B cell (primary cell): Measurements from ENCODE around the gene RPL39. TPM values are rescaled to one million over a fixed set of nuclear protein-coding genes. Genes with fewer than 3 reads are reported as not detected.

Experiments used
- ATAC-seq: fragments of 200-7000 bp; cut with Tn5 transposase; one replicate; pipeline ENCODE4 v1.10.0; 2021; ENCODE audit warnings: low read depth, mild to moderate bottlenecking, moderate number of reproducible peaks, moderate library complexity
- CTCF ChIA-PET: fragments of 350-600 bp; sonication (Branson Sonifier 250); formaldehyde crosslinking; loops from one replicate; lab custom pipeline; 2021; ENCODE audit warnings: antibody characterized with exemption, inconsistent platforms; lab: Charles Lee
- POLR2A ChIA-PET: fragments of 350-600 bp; sonication (Branson Sonifier 250); formaldehyde crosslinking; loops from one replicate; lab custom pipeline; 2021; ENCODE audit warnings: antibody characterized with exemption; lab: Charles Lee
- DNase-seq: peaks from one replicate; pipeline ENCODE4 v3.0.0; 2013
- H2AFZ ChIP-seq: 2 replicates; pipeline ENCODE4 v1.6.1; 2012; ENCODE audit warnings: mild to moderate bottlenecking, low read depth, low read length; ENCODE audit not compliant: insufficient read depth, poor library complexity, severe bottlenecking
- H3K27ac ChIP-seq, 2 donors: 1 replicate in 1 of 2; 2 replicates in 1 of 2; pipeline ENCODE4 v1.5.1; 2012 to 2013; ENCODE audit warnings: low read length in 2 of 2, mild to moderate bottlenecking in 2 of 2, moderate library complexity in 1 of 2
- H3K27me3 ChIP-seq, 4 experiments: fragments of 200-600 bp in 1 of 4; sonication (generic) in 1 of 4; replicated peaks in 1 of 4; 1 replicate in 2 of 4; 2 replicates in 2 of 4; pipeline versions ENCODE4 v1.6.1 to v1.7.0; 2013 to 2016; ENCODE audit warnings: low read length in 3 of 4, mild to moderate bottlenecking in 2 of 4, mixed read lengths in 1 of 4, moderate library complexity in 1 of 4; ENCODE audit not compliant: insufficient read depth in 4 of 4, control insufficient read depth in 3 of 4; ENCODE audit errors: control extremely low read depth in 1 of 4
- H3K36me3 ChIP-seq, 2 experiments: replicated peaks in 1 of 2; 1 replicate in 1 of 2; 2 replicates in 1 of 2; pipeline versions ENCODE4 v1.6.1 to v1.7.1; 2013; ENCODE audit warnings: low read length in 1 of 2; ENCODE audit not compliant: insufficient read depth in 2 of 2, control insufficient read depth in 1 of 2; ENCODE audit errors: control extremely low read depth in 1 of 2, extremely low read depth in 1 of 2
- H3K4me1 ChIP-seq, 2 donors: fragments of 200-600 bp in 1 of 2; sonication (generic) in 1 of 2; 1 replicate in 1 of 2; 2 replicates in 1 of 2; pipeline versions ENCODE4 v1.5.1 to v1.6.1; 2013 to 2017; ENCODE audit warnings: low read length in 2 of 2; ENCODE audit not compliant: control insufficient read depth in 2 of 2, insufficient read depth in 2 of 2
- H3K4me2 ChIP-seq: replicated peaks from 2 replicates; pipeline ENCODE3; 2012; ENCODE audit warnings: mild to moderate bottlenecking, low read depth, low read length; ENCODE audit not compliant: poor library complexity, severe bottlenecking
- H3K4me3 ChIP-seq, 5 experiments: fragments of 200-600 bp in 1 of 5; sonication (generic) in 1 of 5; 1 replicate in 3 of 5; 2 replicates in 2 of 5; pipeline versions ENCODE4 v1.5.1 to v1.7.0; 2011 to 2016; ENCODE audit warnings: low read length in 4 of 5, mild to moderate bottlenecking in 4 of 5, low read depth in 2 of 5, control low read depth in 1 of 5, moderate library complexity in 1 of 5; ENCODE audit not compliant: insufficient read depth in 1 of 5; ENCODE audit errors: control extremely low read depth in 1 of 5, extremely low read depth in 1 of 5
- H3K79me2 ChIP-seq: fragments of 200-600 bp; sonication (generic); one replicate; pipeline ENCODE4 v1.6.0; 2016; ENCODE audit warnings: low read length; ENCODE audit not compliant: control insufficient read depth, insufficient read depth
- H3K9ac ChIP-seq: fragments of 200-600 bp; sonication (generic); 2 replicates; pipeline ENCODE4 v1.6.1; 2017; ENCODE audit warnings: mild to moderate bottlenecking, low read length, moderate library complexity
- H3K9me3 ChIP-seq, 3 donors: one replicate each; pipeline versions ENCODE4 v1.6.1 to v1.7.1; 2013; ENCODE audit warnings: low read length in 2 of 3; ENCODE audit not compliant: control insufficient read depth in 2 of 3, insufficient read depth in 1 of 3; ENCODE audit errors: control extremely low read depth in 1 of 3
- H4K20me1 ChIP-seq: 2 replicates; pipeline ENCODE4 v1.6.0; 2012; ENCODE audit warnings: mild to moderate bottlenecking, low read length; ENCODE audit not compliant: insufficient read depth, control insufficient read depth, poor library complexity, severe bottlenecking
- H3K27ac Mint-ChIP-seq: one replicate; pipeline ENCODE4 v1.8.0; 2021; ENCODE audit warnings: mixed read lengths
- H3K27me3 Mint-ChIP-seq: one replicate; pipeline ENCODE4 v1.8.0; 2021; ENCODE audit warnings: mixed read lengths
- H3K4me1 Mint-ChIP-seq: one replicate; pipeline ENCODE4 v1.8.0; 2021; ENCODE audit warnings: mixed read lengths
- H3K4me3 Mint-ChIP-seq: one replicate; pipeline ENCODE4 v1.8.0; 2021; ENCODE audit warnings: mixed read lengths
- H3K9me3 Mint-ChIP-seq: one replicate; pipeline ENCODE4 v1.8.0; 2022; ENCODE audit warnings: mixed read lengths; ENCODE audit not compliant: insufficient read depth
- CTCF ChIP-seq: fragments of 200-600 bp; IDR thresholded peaks from one replicate; pipeline ENCODE4 v1.8.0; 2022; ENCODE audit warnings: antibody characterized with exemption, mild to moderate bottlenecking
- EZH2 ChIP-seq: IDR thresholded peaks from 2 replicates; pipeline ENCODE4 v1.6.1; 2012; ENCODE audit warnings: borderline replicate concordance, low read depth, mild to moderate bottlenecking, moderate library complexity, low read length; ENCODE audit not compliant: insufficient read depth, poor library complexity, severe bottlenecking
- WGBS: methylation state at CpG from one replicate; pipeline ENCODE4 v1.1.5; 2013; ENCODE audit warnings: missing lambda C conversion rate; ENCODE audit not compliant: insufficient coverage; 5-methylcytosine and 5-hydroxymethylcytosine counted together
- intact Hi-C: fragments of 100-400 bp; cut with micrococcal nuclease; formaldehyde crosslinking; loops from one replicate; pipeline ENCODE4 v1.10.0; 2022
- polyA plus RNA-seq: library from polyadenylated mRNA; depleted of rRNA; stranded (reverse); fragments of >200 nt; gene quantifications from 2 replicates; pipeline ENCODE4 v1.2.3, GENCODE V29; 2012
- total RNA-seq, 2 donors: library from RNA; stranded (reverse); fragments of 120-200 nt in 1 of 2; gene quantifications; 1 replicate in 1 of 2; 2 replicates in 1 of 2; pipeline versions ENCODE4 v1.2.3 to v1.2.4, GENCODE V29; 2013 to 2022

RPL39 gene
- total and polyA plus RNA-seq, 2 donors (not counting 1 experiment from before 2014, with no cell fraction given): 3,356 to 3,572 TPM

GRCh38 chrX:119759248-119759766, 32.1 kb downstream of the RPL39 start:
- no peak for TF ChIP-seq EZH2
- TF ChIP-seq CTCF: no peak
- Mint-ChIP-seq H3K9me3 (no peaks in the 10 kb centered on the region), H3K4me1 (peaks cover 70% of the 10 kb centered on the region), H3K27me3 (no peaks in the 10 kb centered on the region), H3K4me3 (peak overlapping the region; percentile 88), H3K27ac (peak overlapping the region; percentile 89)
- H3K4me2 ChIP-seq: peak overlapping the region; percentile 78
- no peaks in the 10 kb centered on the region for H3K36me3 ChIP-seq
- H3K9me3 ChIP-seq: no peaks in the 10 kb centered on the region
- intact Hi-C loops: loop anchor here (5.0 kb wide), 2 partner anchors 33 to 72 kb away; partner anchors contain the start of gene RPL39
- peaks cover 5% of the 10 kb centered on the region for H3K79me2 ChIP-seq
- H3K4me1 ChIP-seq: peaks cover 75% of the 10 kb centered on the region in 2 donors
- H3K27ac ChIP-seq: peak overlapping the region; percentile 70 to 89
- peak overlapping the region; percentile 32 to 68 (median 58) for H3K4me3 ChIP-seq
- peak overlapping the region; percentile 72 for H3K9ac ChIP-seq
- ATAC-seq (no peak), DNase-seq (no peak)
- no peaks in the 10 kb centered on the region for H4K20me1 ChIP-seq
- peak overlapping the region; percentile 62 for H2AFZ ChIP-seq
- 41% methylated on average over 17 of the region's 44 CpGs for WGBS
- no peaks in the 10 kb centered on the region for H3K27me3 ChIP-seq
- ChIA-PET POLR2A (interaction anchor here (0.5 to 1.7 kb wide), 5 partner anchors 32 to 194 kb away, joined by 3 to 8 read pairs (median 4); partner anchors contain the start of genes RPL39, SEPTIN6 and STEEP1), CTCF (interaction anchor here (0.6 to 7.9 kb wide), 8 partner anchors 8 to 244 kb away, joined by 3 to 35 read pairs (median 5); partner anchors contain the start of gene RPL39)

GRCh38 chrX:119758731-119759247, 32.6 kb downstream of the RPL39 start:
- Histone ChIP-seq H3K9me3 (no peaks in the 10 kb centered on the region), H3K27me3 (no peaks in the 10 kb centered on the region), H3K36me3 (no peaks in the 10 kb centered on the region), H3K27ac (peak overlapping the region; percentile 88 to 89), H3K9ac (peak overlapping the region; percentile 72), H4K20me1 (no peaks in the 10 kb centered on the region), H3K4me3 (peak overlapping the region in 4 of 5 experiments; percentile 57 to 68 (median 61)), H3K4me2 (peak overlapping the region; percentile 78), H2AFZ (peak overlapping the region; percentile 62), H3K79me2 (peaks cover 5% of the 10 kb centered on the region), H3K4me1 (peaks cover 74% of the 10 kb centered on the region in 2 donors)
- peak; percentile 48 for DNase-seq
- ChIA-PET CTCF (interaction anchor here (0.6 to 7.9 kb wide), 12 partner anchors 9 to 287 kb away, joined by 3 to 35 read pairs (median 5); partner anchors contain the start of genes NKRF and RPL39), POLR2A (interaction anchor here (0.9 to 1.7 kb wide), 3 partner anchors 66 to 153 kb away, joined by 3 to 5 read pairs (median 5); partner anchors contain the start of gene SEPTIN6)
- H3K4me3 Mint-ChIP-seq: peak overlapping the region; percentile 88
- no peak for TF ChIP-seq CTCF
- no peak for TF ChIP-seq EZH2
- peak overlapping the region; percentile 89 for H3K27ac Mint-ChIP-seq
- WGBS: 0% methylated on average over 52 of the region's 54 CpGs
- intact Hi-C loops: loop anchor here (1.0 to 5.0 kb wide), 3 partner anchors 28 to 71 kb away; partner anchors contain the start of gene RPL39
- ATAC-seq: peak; percentile 14
- H3K27me3 Mint-ChIP-seq: no peaks in the 10 kb centered on the region
- no peaks in the 10 kb centered on the region for H3K9me3 Mint-ChIP-seq
- H3K4me1 Mint-ChIP-seq: peaks cover 69% of the 10 kb centered on the region
